ENCODE data around the gene PDK3.

PDK3 gene

DNA sequence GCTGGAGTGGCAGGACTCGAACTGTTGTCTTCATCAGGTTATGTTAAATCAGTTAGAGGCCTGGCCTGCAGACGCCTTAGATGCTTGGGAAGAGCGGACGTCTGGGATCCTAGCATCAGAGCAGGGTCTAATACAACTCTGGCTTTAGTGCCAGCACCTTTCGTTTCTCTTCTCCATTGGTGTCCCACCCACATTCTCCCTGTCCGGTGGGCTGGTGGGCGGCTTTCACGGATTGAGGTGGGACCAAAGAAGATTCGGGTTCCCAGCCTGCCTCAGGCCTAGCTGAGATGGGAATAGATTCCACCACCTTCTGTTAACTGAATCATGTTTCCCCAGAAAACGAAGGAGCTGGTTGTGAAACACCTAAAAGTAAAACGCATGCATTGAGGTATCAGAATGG is 939 bp downstream of the PDK3 start:
- no peaks in the 10 kb centered on the region for H3K27me3 Mint-ChIP-seq (ENCODE audit: low read depth)
- TF ChIP-seq, protein P1, sequence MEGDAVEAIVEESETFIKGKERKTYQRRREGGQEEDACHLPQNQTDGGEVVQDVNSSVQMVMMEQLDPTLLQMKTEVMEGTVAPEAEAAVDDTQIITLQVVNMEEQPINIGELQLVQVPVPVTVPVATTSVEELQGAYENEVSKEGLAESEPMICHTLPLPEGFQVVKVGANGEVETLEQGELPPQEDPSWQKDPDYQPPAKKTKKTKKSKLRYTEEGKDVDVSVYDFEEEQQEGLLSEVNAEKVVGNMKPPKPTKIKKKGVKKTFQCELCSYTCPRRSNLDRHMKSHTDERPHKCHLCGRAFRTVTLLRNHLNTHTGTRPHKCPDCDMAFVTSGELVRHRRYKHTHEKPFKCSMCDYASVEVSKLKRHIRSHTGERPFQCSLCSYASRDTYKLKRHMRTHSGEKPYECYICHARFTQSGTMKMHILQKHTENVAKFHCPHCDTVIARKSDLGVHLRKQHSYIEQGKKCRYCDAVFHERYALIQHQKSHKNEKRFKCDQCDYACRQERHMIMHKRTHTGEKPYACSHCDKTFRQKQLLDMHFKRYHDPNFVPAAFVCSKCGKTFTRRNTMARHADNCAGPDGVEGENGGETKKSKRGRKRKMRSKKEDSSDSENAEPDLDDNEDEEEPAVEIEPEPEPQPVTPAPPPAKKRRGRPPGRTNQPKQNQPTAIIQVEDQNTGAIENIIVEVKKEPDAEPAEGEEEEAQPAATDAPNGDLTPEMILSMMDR (IDR thresholded peaks at IDR 0.05; ENCODE audit: unreplicated experiment in 3 of 3): no peak
- H3K4me3 Mint-ChIP-seq: peak overlapping the region; percentile 86 to 91 (median 90)
- H3K4me1 Mint-ChIP-seq: peaks cover 26% of the 10 kb centered on the region
- H3K27ac Mint-ChIP-seq: peak overlapping the region in 1 of 3 experiments; percentile 11
- H3K9me3 Mint-ChIP-seq: no peaks in the 10 kb centered on the region
- H3K36me3 Mint-ChIP-seq (ENCODE audit: low read depth): no peaks in the 10 kb centered on the region

DNA sequence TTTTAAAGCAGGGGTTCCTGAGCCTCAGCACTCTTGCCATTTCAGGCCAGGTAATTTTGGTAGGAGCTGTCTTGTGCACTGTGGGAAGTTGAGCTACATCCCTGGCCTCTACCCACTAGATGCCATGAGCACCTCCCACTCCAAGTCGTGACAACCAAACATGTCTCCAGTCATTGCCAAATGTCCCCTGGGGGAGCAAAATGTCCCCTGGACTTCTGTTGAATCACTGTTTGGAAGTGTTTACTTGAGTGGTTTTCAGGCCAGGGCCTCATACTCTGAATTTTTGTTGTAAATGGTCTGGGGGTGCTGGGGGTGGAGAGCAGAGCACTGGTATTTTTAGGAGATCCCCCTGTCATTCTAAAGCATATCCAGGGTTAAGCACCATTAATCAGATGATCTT is 3.2 kb downstream of the PDK3 start:
- Mint-ChIP-seq H3K4me3 (peak overlapping the region; percentile 42 to 64 (median 55)), H3K9me3 (no peaks in the 10 kb centered on the region), H3K27me3 (ENCODE audit: low read depth) (no peaks in the 10 kb centered on the region), H3K36me3 (ENCODE audit: low read depth) (no peaks in the 10 kb centered on the region), H3K27ac (peak overlapping the region in 2 of 3 experiments; percentile 54 to 76), H3K4me1 (peaks cover 35% of the 10 kb centered on the region)
- TF ChIP-seq, protein P1 (IDR thresholded peaks at IDR 0.05; ENCODE audit: unreplicated experiment in 3 of 3): no peak

DNA sequence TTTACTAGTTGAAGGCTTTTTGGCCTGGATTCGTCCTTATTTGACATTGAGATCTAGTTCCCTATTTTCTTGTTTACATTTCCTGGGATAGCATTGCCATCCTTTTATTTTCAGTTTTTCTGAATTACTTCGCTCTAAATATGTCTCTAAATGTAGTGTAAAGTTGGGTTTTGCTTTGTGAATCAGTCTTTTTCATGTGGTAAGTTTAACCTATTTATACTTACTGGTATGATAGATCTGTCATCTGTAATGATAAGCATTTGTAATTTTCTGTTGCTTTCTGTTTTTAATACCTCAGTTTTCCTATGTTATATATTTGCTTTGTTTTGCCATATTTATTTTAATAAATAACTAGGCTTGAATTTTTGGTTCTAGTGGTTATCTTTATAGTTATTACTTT is 6.7 kb downstream of the PDK3 start:
- Mint-ChIP-seq H3K4me1 (peaks cover 35% of the 10 kb centered on the region), H3K27me3 (ENCODE audit: low read depth) (no peaks in the 10 kb centered on the region), H3K9me3 (no peaks in the 10 kb centered on the region), H3K4me3 (no peak overlapping the region), H3K27ac (no peak overlapping the region), H3K36me3 (ENCODE audit: low read depth) (no peaks in the 10 kb centered on the region)
- TF ChIP-seq, protein P1 (IDR thresholded peaks at IDR 0.05; ENCODE audit: unreplicated experiment in 3 of 3): no peak

DNA sequence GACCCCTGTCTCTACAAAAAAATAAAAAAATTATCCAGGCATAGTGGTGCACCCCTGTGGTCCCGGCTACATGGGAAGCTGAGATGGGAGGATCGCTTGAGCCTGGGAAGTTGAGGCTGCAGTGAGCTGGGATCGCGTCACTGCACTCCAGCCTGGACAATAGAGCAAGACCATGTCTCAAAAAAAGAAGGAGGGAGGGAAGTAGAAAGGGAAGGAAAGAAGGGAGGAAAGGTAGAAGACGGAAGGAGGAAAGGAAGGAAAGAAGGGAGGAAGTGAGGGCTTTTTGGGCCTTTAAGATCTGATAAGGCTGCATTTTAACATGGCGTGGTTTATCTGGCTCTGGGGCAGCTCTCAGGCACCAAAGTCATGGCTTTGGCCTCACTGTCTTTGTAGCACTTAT is 10.4 kb downstream of the PDK3 start:
- no peak overlapping the region for H3K27ac Mint-ChIP-seq
- no peaks in the 10 kb centered on the region for H3K27me3 Mint-ChIP-seq (ENCODE audit: low read depth)
- TF ChIP-seq, protein P1 (IDR thresholded peaks at IDR 0.05; ENCODE audit: unreplicated experiment in 3 of 3): no peak
- H3K36me3 Mint-ChIP-seq (ENCODE audit: low read depth): no peaks in the 10 kb centered on the region
- H3K9me3 Mint-ChIP-seq: no peaks in the 10 kb centered on the region
- peaks cover 44% of the 10 kb centered on the region for H3K4me1 Mint-ChIP-seq
- H3K4me3 Mint-ChIP-seq: no peak overlapping the region

DNA sequence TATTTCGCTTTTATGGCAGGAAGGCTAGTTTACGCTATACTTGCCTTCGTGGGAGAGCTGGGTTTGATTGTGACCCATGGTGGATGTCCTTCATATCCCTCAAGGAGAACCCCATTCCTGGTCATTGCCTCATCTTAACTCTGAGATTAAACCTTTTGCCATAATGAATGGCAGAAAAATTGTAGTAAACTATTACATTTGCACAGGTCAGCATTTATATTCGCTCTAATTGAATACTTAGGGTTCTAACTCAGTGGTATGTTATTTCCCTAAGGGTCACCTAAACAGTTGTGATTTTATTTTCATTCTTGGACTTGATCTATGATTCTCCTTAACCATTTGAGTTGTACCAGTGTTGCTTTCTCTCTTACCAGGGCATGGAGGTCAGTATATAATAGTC is 13.4 kb downstream of the PDK3 start:
- Mint-ChIP-seq H3K4me1 (peaks cover 31% of the 10 kb centered on the region), H3K27ac (no peak overlapping the region), H3K27me3 (ENCODE audit: low read depth) (no peaks in the 10 kb centered on the region), H3K9me3 (no peaks in the 10 kb centered on the region), H3K4me3 (no peak overlapping the region), H3K36me3 (ENCODE audit: low read depth) (no peaks in the 10 kb centered on the region)
- TF ChIP-seq, protein P1 (IDR thresholded peaks at IDR 0.05; ENCODE audit: unreplicated experiment in 3 of 3): no peak

DNA sequence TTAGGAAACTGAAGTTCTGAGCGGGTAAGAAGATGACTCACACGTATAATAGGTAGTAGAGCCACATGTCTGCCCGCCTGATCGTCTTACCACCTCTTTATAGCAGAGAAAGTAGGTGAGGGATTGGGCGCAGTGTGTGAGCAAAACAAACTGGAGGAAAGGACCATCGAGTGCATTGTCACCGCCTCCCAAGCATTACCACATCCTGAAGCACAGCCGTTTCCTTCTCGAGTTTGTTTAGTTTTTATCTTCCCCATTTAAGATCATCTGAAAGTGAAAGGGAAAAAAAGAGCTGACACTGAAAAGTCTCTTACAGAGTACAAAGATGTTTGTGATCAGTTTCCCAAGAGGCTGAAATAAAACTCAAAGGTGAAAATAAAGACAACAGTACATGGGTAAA is 14.8 kb downstream of the PDK3 start:
- H3K4me1 Mint-ChIP-seq: peaks cover 26% of the 10 kb centered on the region
- no peak overlapping the region for H3K27ac Mint-ChIP-seq
- peaks cover 3% of the 10 kb centered on the region for H3K36me3 Mint-ChIP-seq (ENCODE audit: low read depth)
- TF ChIP-seq, protein P1 (IDR thresholded peaks at IDR 0.05; ENCODE audit: unreplicated experiment in 3 of 3): no peak
- no peaks in the 10 kb centered on the region for H3K27me3 Mint-ChIP-seq (ENCODE audit: low read depth)
- H3K4me3 Mint-ChIP-seq: no peak overlapping the region
- H3K9me3 Mint-ChIP-seq: no peaks in the 10 kb centered on the region

All from nephron (organoid).